HFF-Myc (cell line): ENCODE measurements around the gene DENND5B.

Experiments used
- DNase-seq: peaks from one replicate; pipeline ENCODE4 v3.0.0-alpha.2; 2011; ENCODE audit warnings: low read depth; ENCODE audit errors: extremely low read depth
- H3K4me3 ChIP-seq: replicated peaks from 2 replicates; pipeline ENCODE4 v1.5.1; 2011; ENCODE audit warnings: low read depth, mild to moderate bottlenecking, control low read depth, low read length
- TF ChIP-seq, protein P1 (sequence below): IDR thresholded peaks from 2 replicates; pipeline ENCODE4 v1.5.1; 2012; ENCODE audit warnings: mild to moderate bottlenecking, low read depth, low read length, control low read depth; ENCODE audit errors: missing control alignments

Gene DENND5B

DNA sequence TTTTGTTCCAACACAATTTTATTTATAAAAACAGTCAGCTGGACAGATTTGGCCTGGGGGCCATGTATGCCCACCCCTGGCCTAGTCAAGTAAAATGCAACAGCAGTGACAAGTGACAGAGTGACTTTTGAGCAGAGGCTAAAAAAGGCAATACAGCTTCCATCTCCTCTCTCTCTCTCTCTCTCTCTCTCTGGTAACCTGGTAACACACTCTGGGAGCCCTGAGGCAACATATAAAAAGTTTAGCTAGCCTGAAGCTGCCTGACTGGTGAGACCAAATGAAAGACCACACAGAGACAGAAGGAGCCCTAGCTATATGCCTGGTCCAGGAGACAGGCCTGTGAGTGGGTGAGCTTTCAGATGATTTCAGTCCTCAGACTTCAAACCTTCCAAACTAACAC is 105.4 kb downstream of the DENND5B start:
- TF ChIP-seq, protein P1, sequence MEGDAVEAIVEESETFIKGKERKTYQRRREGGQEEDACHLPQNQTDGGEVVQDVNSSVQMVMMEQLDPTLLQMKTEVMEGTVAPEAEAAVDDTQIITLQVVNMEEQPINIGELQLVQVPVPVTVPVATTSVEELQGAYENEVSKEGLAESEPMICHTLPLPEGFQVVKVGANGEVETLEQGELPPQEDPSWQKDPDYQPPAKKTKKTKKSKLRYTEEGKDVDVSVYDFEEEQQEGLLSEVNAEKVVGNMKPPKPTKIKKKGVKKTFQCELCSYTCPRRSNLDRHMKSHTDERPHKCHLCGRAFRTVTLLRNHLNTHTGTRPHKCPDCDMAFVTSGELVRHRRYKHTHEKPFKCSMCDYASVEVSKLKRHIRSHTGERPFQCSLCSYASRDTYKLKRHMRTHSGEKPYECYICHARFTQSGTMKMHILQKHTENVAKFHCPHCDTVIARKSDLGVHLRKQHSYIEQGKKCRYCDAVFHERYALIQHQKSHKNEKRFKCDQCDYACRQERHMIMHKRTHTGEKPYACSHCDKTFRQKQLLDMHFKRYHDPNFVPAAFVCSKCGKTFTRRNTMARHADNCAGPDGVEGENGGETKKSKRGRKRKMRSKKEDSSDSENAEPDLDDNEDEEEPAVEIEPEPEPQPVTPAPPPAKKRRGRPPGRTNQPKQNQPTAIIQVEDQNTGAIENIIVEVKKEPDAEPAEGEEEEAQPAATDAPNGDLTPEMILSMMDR: no peak
- H3K4me3 ChIP-seq: no peak overlapping the region
- no peak for DNase-seq

DNA sequence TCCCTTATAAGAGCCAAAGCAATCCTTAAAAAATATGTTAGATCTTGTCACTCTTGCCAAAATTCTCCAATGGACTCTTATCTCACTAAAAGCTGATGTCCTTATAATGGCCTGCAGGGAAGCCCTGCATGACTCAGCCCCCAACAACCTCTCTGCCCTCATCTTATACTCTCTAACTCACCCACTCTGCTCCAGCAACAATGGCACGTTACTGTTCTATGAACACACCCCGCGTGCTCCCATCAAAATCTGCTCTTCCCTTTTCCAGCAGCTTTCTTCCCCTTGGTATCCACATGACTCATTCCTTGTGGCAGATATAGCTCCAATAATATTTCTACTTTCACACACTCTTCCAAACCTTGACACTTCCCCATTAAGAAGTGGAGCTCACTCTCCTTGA is 108.1 kb downstream of the DENND5B start:
- no peak for DNase-seq
- TF ChIP-seq, protein P1: no peak
- no peak overlapping the region for H3K4me3 ChIP-seq

GRCh38 chr12:31481415-31481814 is 109.5 kb downstream of the DENND5B start:
- TF ChIP-seq, protein P1: no peak
- DNase-seq: no peak
- H3K4me3 ChIP-seq: no peak overlapping the region

DNA sequence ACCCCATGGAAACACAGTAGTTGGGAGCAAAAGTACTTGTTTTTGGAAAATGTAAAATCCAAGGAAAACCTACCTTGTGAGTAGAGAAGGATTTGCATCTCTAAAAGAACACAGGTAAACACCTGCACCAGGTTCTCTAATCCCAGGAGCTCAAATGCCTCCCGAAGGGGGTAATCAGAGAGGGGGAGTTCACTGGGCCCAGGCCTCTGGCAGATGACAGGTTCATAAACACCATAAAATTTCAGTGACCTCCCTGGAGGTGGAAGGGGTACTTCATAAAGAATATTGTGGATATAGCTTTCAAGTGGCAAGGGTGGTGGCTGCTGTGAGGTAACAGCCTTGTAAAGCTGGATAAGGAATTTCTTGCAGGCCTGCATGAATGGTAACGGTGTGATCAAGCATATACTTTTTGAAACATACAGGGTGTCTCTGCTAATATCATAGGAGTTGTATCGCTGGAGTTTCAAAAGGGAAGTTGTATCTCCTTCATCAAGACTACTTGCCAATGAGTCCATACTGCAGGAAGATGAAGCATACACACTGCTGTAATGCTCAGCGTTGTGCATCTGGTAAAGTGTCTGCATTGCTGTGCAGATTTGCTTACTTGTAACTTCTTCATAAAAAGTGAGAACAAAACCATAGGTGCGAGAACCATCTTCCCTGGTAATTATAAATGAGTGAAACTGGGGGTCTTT is 111.3 kb downstream of the DENND5B start:
- no peak for DNase-seq
- TF ChIP-seq, protein P1: no peak
- no peak overlapping the region for H3K4me3 ChIP-seq

DNA sequence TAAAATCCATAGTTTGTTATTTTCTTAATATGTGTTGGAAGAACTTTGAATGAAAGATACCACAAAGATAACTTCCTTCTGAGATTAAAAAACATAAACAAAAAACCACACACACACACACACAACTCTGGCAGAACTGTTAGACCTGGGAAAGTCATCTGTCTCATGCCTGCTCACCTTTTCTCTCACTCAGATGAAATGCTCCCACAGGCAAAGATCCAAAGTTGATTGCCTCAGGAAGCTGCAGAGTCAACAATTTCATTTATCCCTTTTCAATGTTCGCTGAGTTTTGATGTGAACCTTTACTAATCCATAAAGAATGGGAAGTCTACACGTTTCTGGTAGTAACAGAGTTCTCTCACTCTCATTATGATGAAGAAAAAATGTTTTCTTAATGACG is 112.0 kb downstream of the DENND5B start:
- no peak for DNase-seq
- TF ChIP-seq, protein P1: no peak

GRCh38 chr12:31478425-31478824 is 112.5 kb downstream of the DENND5B start:
- no peak for DNase-seq
- TF ChIP-seq, protein P1: no peak
- H3K4me3 ChIP-seq: no peak overlapping the region

More for the DNA sequence above, 112.0 kb downstream of the DENND5B start:
- no peak overlapping the region for H3K4me3 ChIP-seq

GRCh38 chr12:31477687-31478086 is 113.2 kb downstream of the DENND5B start:
- no peak overlapping the region for H3K4me3 ChIP-seq
- DNase-seq: no peak
- TF ChIP-seq, protein P1: no peak
